K562 (cell line): ENCODE results near the gene NTN4. TPM values are rescaled to one million over a fixed set of nuclear protein-coding genes. Genes with fewer than 3 reads are reported as not detected.

ENCODE experiments used
- ATAC-seq: fragments of 200-7000 bp; cut with Tn5 transposase; 3 replicates; pipeline ENCODE4 v1.9.1; 2020; ENCODE audit warnings: moderate library complexity
- BruUV-seq: library from RNA; stranded (reverse); fragments of 400-500 nt; replicated peaks from 2 replicates; lab custom pipeline; 2021; lab: Mats Ljungman, UMichigan
- CTCF ChIA-PET: fragments of 300-600 bp; formaldehyde crosslinking; extraction: SDS; loops from one replicate; lab custom pipeline; 2021; ENCODE audit warnings: low intra/inter-chr PET ratio; lab: Yijun Ruan, JAX
- POLR2A ChIA-PET: fragments of 300-600, 350-650 bp; sonication (Branson Sonifier 250); formaldehyde crosslinking; extraction: SDS; loops from one replicate; lab custom pipeline; 2021; ENCODE audit warnings: antibody characterized with exemption, inconsistent platforms; lab: Yijun Ruan, JAX
- DNase-seq, 4 experiments: peaks; one replicate each; pipeline versions ENCODE4 v3.0.0 to v3.0.0-alpha.2; 2011 to 2018; ENCODE audit warnings: low spot score in 3 of 4, mixed read lengths in 3 of 4; ENCODE audit errors: extremely low read depth in 1 of 4
- FAIRE-seq: peaks from 2 replicates; lab custom pipeline; 2011; peaks lifted over from hg19 to GRCh38; lab: Jason Lieb, UNC
- H2AFZ ChIP-seq: 2 replicates; pipeline ENCODE4 v1.6.0; 2011; ENCODE audit warnings: low read depth, low read length, control low read depth, inconsistent platforms
- H3K27ac ChIP-seq: fragments of 200-600 bp; 3 replicates; pipeline ENCODE4 v1.8.0; 2011; ENCODE audit warnings: low read depth, mild to moderate bottlenecking, control low read depth, inconsistent platforms, low read length, moderate library complexity, mixed read lengths; ENCODE audit errors: extremely low read depth
- H3K27me3 ChIP-seq, 2 experiments: fragments of 300-600 bp in 1 of 2; 2 replicates in 1 of 2; 3 replicates in 1 of 2; pipeline versions ENCODE4 v1.6.0 to v1.8.0; 2011; ENCODE audit warnings: inconsistent platforms in 2 of 2, low read length in 2 of 2, mild to moderate bottlenecking in 1 of 2, mixed read lengths in 1 of 2, moderate library complexity in 1 of 2; ENCODE audit not compliant: control insufficient read depth in 2 of 2, insufficient read depth in 2 of 2
- H3K36me3 ChIP-seq: fragments of 300-600 bp; 3 replicates; pipeline ENCODE4 v1.8.0; 2011; ENCODE audit warnings: mild to moderate bottlenecking, low read length, inconsistent platforms; ENCODE audit not compliant: control insufficient read depth, insufficient read depth
- H3K4me1 ChIP-seq, 2 experiments: fragments of 200-600 bp in 1 of 2; replicated peaks in 1 of 2; 2 replicates in 1 of 2; 3 replicates in 1 of 2; pipeline versions ENCODE4 v1.5.1 to v1.8.0; 2011; ENCODE audit warnings: inconsistent platforms in 2 of 2, low read length in 2 of 2, mild to moderate bottlenecking in 1 of 2, mixed read lengths in 1 of 2, moderate library complexity in 1 of 2; ENCODE audit not compliant: control insufficient read depth in 2 of 2, insufficient read depth in 2 of 2
- H3K4me2 ChIP-seq: 2 replicates; pipeline ENCODE4 v1.6.1; 2011; ENCODE audit warnings: low read length, control low read depth, inconsistent platforms, mixed read lengths; ENCODE audit not compliant: insufficient read depth
- H3K4me3 ChIP-seq: fragments of 200-600 bp; sonication (generic), shearing (Covaris generic); 2 replicates; pipeline ENCODE4 v1.5.1; 2016; ENCODE audit warnings: control low read depth, inconsistent platforms
- H3K79me2 ChIP-seq: fragments of 200-600 bp; 3 replicates; pipeline ENCODE4 v1.8.0; 2011; ENCODE audit warnings: low read length, inconsistent platforms; ENCODE audit not compliant: control insufficient read depth, insufficient read depth
- H3K9ac ChIP-seq, 2 experiments: 2 replicates each; pipeline versions ENCODE4 v1.6.0 to v1.6.1; 2011; ENCODE audit warnings: low read depth in 2 of 2, low read length in 2 of 2, control low read depth in 1 of 2, inconsistent platforms in 1 of 2, mild to moderate bottlenecking in 1 of 2, mixed read lengths in 1 of 2; ENCODE audit not compliant: insufficient read depth in 1 of 2
- H3K9me1 ChIP-seq: one replicate; pipeline ENCODE4 v1.6.0; 2011; ENCODE audit warnings: inconsistent platforms, mild to moderate bottlenecking, low read length, moderate library complexity; ENCODE audit not compliant: control insufficient read depth, insufficient read depth
- H3K9me3 ChIP-seq: replicated peaks from 2 replicates; pipeline ENCODE4 v1.5.1; 2011; ENCODE audit warnings: low read depth, low read length, inconsistent platforms; ENCODE audit not compliant: control insufficient read depth, insufficient read depth
- H4K20me1 ChIP-seq: replicated peaks from 2 replicates; pipeline ENCODE4 v1.6.1; 2011; ENCODE audit warnings: low read length, inconsistent platforms, mixed read lengths; ENCODE audit not compliant: control insufficient read depth, insufficient read depth
- BMI1 ChIP-seq: fragments of 150-350 bp; IDR thresholded peaks from 2 replicates; pipeline ENCODE4 v1.6.1; 2014; ENCODE audit warnings: low read length
- ESRRA ChIP-seq: fragments of 450-650 bp; IDR thresholded peaks from 2 replicates; pipeline ENCODE4 v1.6.1; 2014; ENCODE audit warnings: low read depth, mild to moderate bottlenecking, moderate library complexity, borderline replicate concordance
- HIVEP1 ChIP-seq: fragments of 250-450 bp; sonication (Bioruptor Pico); IDR thresholded peaks from 2 replicates; pipeline ENCODE4 v1.4.0; 2020; ENCODE audit warnings: mild to moderate bottlenecking
- HOXB6 ChIP-seq: fragments of 250-450 bp; sonication (Bioruptor Pico); IDR thresholded peaks from 2 replicates; pipeline ENCODE4 v1.5.1; 2022; ENCODE audit warnings: mild to moderate bottlenecking, borderline replicate concordance
- KLF1 ChIP-seq: fragments of 450-650 bp; IDR thresholded peaks from 2 replicates; pipeline ENCODE4 v1.6.1; 2016; ENCODE audit warnings: missing genetic modification characterization, missing compliant biosample characterization
- KLF13 ChIP-seq: fragments of 450-650 bp; IDR thresholded peaks from 2 replicates; pipeline ENCODE4 v1.6.1; 2016; ENCODE audit warnings: missing genetic modification characterization, low read depth, mild to moderate bottlenecking, missing compliant biosample characterization, moderate library complexity, borderline replicate concordance
- MTA3 ChIP-seq: fragments of 450-650 bp; formaldehyde crosslinking; IDR thresholded peaks from 2 replicates; pipeline ENCODE4 v1.6.1; 2017; ENCODE audit warnings: mild to moderate bottlenecking, borderline replicate concordance
- PHF8 ChIP-seq: fragments of 200-600 bp; sonication (generic); IDR thresholded peaks from 2 replicates; pipeline ENCODE4 v1.6.1; 2012; ENCODE audit warnings: mixed run types, mild to moderate bottlenecking, inconsistent platforms, low read length, moderate library complexity, borderline replicate concordance
- RAD51 ChIP-seq: fragments of 450-650 bp; IDR thresholded peaks from 2 replicates; pipeline ENCODE4 v1.7.1; 2016; ENCODE audit warnings: low read depth, mild to moderate bottlenecking, borderline replicate concordance
- TEAD4 ChIP-seq, 2 experiments: sonication (generic) in 1 of 2; formaldehyde crosslinking in 1 of 2; IDR thresholded peaks; 2 replicates each; pipeline versions ENCODE4 v1.6.1 to v1.8.0; 2012 to 2022; ENCODE audit warnings: borderline replicate concordance in 1 of 2, inconsistent platforms in 1 of 2, low read length in 1 of 2, mild to moderate bottlenecking in 1 of 2, missing genetic modification reagents in 1 of 2
- ZNF436 ChIP-seq: fragments of 250-450, 450-650 bp; sonication (Bioruptor Pico); formaldehyde crosslinking; IDR thresholded peaks from 2 replicates; pipeline ENCODE4 v1.7.0; 2020; ENCODE audit warnings: mild to moderate bottlenecking
- ZNF551 ChIP-seq: fragments of 250-450 bp; sonication (Bioruptor Pico); IDR thresholded peaks from 2 replicates; pipeline ENCODE4 v1.5.0; 2021; ENCODE audit warnings: mild to moderate bottlenecking, moderate library complexity
- ZNF584 ChIP-seq: fragments of 200-800 bp; sonication (Bioruptor generic); IDR thresholded peaks from 2 replicates; pipeline ENCODE4 v1.6.1; 2016; ENCODE audit warnings: low read depth, mild to moderate bottlenecking, missing genetic modification characterization, missing compliant biosample characterization
- WGBS: fragments of 100-300 bp; shearing (Covaris generic); methylation state at CpG from one replicate; pipeline ENCODE4 v1.1.6; 2016; ENCODE audit warnings: low coverage, mixed read lengths; ENCODE audit not compliant: insufficient coverage; ENCODE audit errors: missing lambda C conversion rate; 5-methylcytosine and 5-hydroxymethylcytosine counted together
- in situ Hi-C: fragments of 300-500 bp; cut with MboI; formaldehyde crosslinking; loops from 4 replicates; pipeline ENCODE4 v1.15.0; 2018; ENCODE audit warnings: inconsistent platforms, mixed read lengths
- intact Hi-C: fragments of 100-400 bp; cut with micrococcal nuclease; formaldehyde crosslinking; loops from 2 replicates; pipeline ENCODE4 v1.14.2; 2022
- polyA plus RNA-seq, 8 experiments: library from polyadenylated mRNA; depleted of rRNA in 4 of 8; stranded (reverse) in 5 of 8; unstranded in 3 of 8; fragments of >200 nt; fragmentation: Nextera tagmentation in 2 of 8; fragmentation: Illumina TruSeq in 1 of 8; extraction: Ambion mirVana in 2 of 8; extraction: Trizol in 1 of 8; gene quantifications; 2 replicates each; pipeline versions ENCODE4 v1.2.1 to v1.2.3, GENCODE V29; 2011 to 2014; ENCODE audit warnings: inconsistent platforms in 1 of 8, missing spikeins in 1 of 8
- total RNA-seq, 7 experiments: library from RNA; depleted of rRNA in 6 of 7; stranded (reverse); fragments of >200 nt in 6 of 7; fragmentation: Illumina TruSeq in 2 of 7; extraction: Trizol in 2 of 7; gene quantifications; 2 replicates each; pipeline versions ENCODE4 v1.2.1 to v1.2.3, GENCODE V29; 2011 to 2021; ENCODE audit warnings: low replicate concordance in 1 of 7
- TF ChIP-seq, protein P1 (sequence below), 3 experiments: fragments of 200-800 bp in 1 of 3; sonication (Bioruptor generic) in 1 of 3; sonication (generic) in 1 of 3; formaldehyde crosslinking in 1 of 3; IDR thresholded peaks; 2 replicates each; pipeline versions ENCODE4 v1.6.1 to v1.8.0; 2016 to 2022; ENCODE audit warnings: mild to moderate bottlenecking in 2 of 3, missing compliant biosample characterization in 2 of 3, missing genetic modification characterization in 2 of 3, missing genetic modification reagents in 1 of 3
- TF ChIP-seq, protein P2 (sequence below): fragments of 450-650 bp; formaldehyde crosslinking; IDR thresholded peaks from 2 replicates; pipeline ENCODE4 v1.4.0; 2022; ENCODE audit warnings: missing genetic modification characterization
- TF ChIP-seq, protein P3 (sequence below): fragments of 450-650 bp; IDR thresholded peaks from one replicate; pipeline ENCODE4 v1.6.1; 2018; ENCODE audit warnings: mild to moderate bottlenecking, moderate library complexity; ENCODE audit not compliant: partially characterized antibody
- TF ChIP-seq, protein P4 (sequence below): IDR thresholded peaks from 3 replicates; pipeline ENCODE4 v1.6.1; 2011; ENCODE audit warnings: borderline replicate concordance, mild to moderate bottlenecking; ENCODE audit not compliant: insufficient read length, insufficient read depth

NTN4 gene
- total and polyA plus RNA-seq, 9 of the 15 experiments (the other 6 are each of a cell fraction or from before 2014, with no cell fraction given) = 0.13 TPM; not detected in 8

DNA sequence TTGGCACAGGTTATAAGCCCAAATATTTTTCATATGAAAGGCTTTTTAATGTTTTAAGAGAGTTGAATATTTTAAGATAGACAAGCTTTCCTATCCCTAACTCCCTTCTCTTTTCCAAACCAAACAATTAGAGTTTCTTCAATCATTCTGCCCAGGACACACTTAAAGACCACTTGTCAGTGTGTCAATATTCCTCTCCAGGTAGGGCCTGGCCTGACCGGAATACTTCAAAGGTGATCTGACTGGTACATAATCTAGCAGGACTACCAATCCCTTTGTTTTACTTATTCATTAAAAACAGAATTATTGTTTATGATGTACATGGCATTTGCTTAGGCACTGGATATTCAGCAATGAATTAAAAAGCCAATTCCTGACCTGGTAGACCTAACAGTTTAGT is 44.0 kb upstream of the NTN4 start:
- DNase-seq = no peak
- intact Hi-C loops (no loop called here), in situ Hi-C loops (no loop called here)
- no TSS peak for BruUV-seq
- no peaks in the 10 kb centered on the region for H3K79me2 ChIP-seq
- POLR2A ChIA-PET = no interaction called here
- H3K27me3 ChIP-seq = peaks cover 0 to 9% of the 10 kb centered on the region in 2 experiments; a peak in 3 of 5 replicates
- no peaks in the 10 kb centered on the region for H4K20me1 ChIP-seq
- H3K9me3 ChIP-seq = no peaks in the 10 kb centered on the region
- H3K9ac ChIP-seq = no peak overlapping the region
- H3K27ac ChIP-seq = no peak overlapping the region
- no peak for FAIRE-seq
- no peaks in the 10 kb centered on the region for H3K4me1 ChIP-seq
- no peak overlapping the region for H3K4me3 ChIP-seq
- WGBS = 0% methylated on average over 1 of the region's 1 CpG
- no peaks in the 10 kb centered on the region for H3K36me3 ChIP-seq
- no peak for ATAC-seq
- H3K4me2 ChIP-seq = no peak overlapping the region
- H2AFZ ChIP-seq = no peak overlapping the region
- CTCF ChIA-PET = no interaction called here
- no peaks in the 10 kb centered on the region for H3K9me1 ChIP-seq
- TF ChIP-seq HOXB6 (CRISPR knock-in tag) (no peak), ZNF584 (no peak), PHF8 (no peak), ESRRA (no peak), BMI1 (no peak), KLF1 (tag) (no peak), KLF13 (tag) (no peak), ZNF551 (no peak), ZNF436 (no peak), HIVEP1 (CRISPR knock-in tag) (no peak), RAD51 (no peak), MTA3 (no peak), TEAD4 (IDR thresholded peaks at IDR 0.05; ENCODE audit: low read length) (no peak), TEAD4 (CRISPR knock-in tag; IDR thresholded peaks at IDR 0.05; ENCODE audit: borderline replicate concordance) (no peak)
- TF ChIP-seq, protein P1, sequence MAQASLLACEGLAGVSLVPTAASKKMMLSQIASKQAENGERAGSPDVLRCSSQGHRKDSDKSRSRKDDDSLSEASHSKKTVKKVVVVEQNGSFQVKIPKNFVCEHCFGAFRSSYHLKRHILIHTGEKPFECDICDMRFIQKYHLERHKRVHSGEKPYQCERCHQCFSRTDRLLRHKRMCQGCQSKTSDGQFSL (CRISPR knock-in tag; IDR thresholded peaks at IDR 0.05) = no peak
- TF ChIP-seq, protein P1 (tag; IDR thresholded peaks at IDR 0.05) = no peak
- TF ChIP-seq, protein P2, sequence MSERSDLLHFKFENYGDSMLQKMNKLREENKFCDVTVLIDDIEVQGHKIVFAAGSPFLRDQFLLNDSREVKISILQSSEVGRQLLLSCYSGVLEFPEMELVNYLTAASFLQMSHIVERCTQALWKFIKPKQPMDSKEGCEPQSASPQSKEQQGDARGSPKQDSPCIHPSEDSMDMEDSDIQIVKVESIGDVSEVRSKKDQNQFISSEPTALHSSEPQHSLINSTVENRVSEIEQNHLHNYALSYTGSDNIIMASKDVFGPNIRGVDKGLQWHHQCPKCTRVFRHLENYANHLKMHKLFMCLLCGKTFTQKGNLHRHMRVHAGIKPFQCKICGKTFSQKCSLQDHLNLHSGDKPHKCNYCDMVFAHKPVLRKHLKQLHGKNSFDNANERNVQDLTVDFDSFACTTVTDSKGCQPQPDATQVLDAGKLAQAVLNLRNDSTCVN (CRISPR knock-in tag) = no peak
- TF ChIP-seq, protein P3, sequence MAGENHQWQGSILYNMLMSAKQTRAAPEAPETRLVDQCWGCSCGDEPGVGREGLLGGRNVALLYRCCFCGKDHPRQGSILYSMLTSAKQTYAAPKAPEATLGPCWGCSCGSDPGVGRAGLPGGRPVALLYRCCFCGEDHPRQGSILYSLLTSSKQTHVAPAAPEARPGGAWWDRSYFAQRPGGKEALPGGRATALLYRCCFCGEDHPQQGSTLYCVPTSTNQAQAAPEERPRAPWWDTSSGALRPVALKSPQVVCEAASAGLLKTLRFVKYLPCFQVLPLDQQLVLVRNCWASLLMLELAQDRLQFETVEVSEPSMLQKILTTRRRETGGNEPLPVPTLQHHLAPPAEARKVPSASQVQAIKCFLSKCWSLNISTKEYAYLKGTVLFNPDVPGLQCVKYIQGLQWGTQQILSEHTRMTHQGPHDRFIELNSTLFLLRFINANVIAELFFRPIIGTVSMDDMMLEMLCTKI = no peak
- TF ChIP-seq, protein P4, sequence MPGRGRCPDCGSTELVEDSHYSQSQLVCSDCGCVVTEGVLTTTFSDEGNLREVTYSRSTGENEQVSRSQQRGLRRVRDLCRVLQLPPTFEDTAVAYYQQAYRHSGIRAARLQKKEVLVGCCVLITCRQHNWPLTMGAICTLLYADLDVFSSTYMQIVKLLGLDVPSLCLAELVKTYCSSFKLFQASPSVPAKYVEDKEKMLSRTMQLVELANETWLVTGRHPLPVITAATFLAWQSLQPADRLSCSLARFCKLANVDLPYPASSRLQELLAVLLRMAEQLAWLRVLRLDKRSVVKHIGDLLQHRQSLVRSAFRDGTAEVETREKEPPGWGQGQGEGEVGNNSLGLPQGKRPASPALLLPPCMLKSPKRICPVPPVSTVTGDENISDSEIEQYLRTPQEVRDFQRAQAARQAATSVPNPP = no peak
